22Rv1 (cell line): Measurements from ENCODE around the gene GPR171.

ENCODE experiments used
- CTCF ChIP-seq: fragments of 450-650 bp; IDR thresholded peaks from 2 replicates; pipeline ENCODE4 v1.5.1; 2017; ENCODE audit warnings: mild to moderate bottlenecking
- ZFX ChIP-seq: fragments of 450-650 bp; IDR thresholded peaks from 2 replicates; pipeline ENCODE4 v1.6.1; 2017; ENCODE audit warnings: antibody characterized with exemption, borderline replicate concordance

GRCh38 chr3:151175952-151176351 is 27.1 kb downstream of the GPR171 start:
- TF ChIP-seq CTCF (no peak), ZFX (no peak)
